ENCODE results near the gene KIFC3.

KIFC3 gene

DNA sequence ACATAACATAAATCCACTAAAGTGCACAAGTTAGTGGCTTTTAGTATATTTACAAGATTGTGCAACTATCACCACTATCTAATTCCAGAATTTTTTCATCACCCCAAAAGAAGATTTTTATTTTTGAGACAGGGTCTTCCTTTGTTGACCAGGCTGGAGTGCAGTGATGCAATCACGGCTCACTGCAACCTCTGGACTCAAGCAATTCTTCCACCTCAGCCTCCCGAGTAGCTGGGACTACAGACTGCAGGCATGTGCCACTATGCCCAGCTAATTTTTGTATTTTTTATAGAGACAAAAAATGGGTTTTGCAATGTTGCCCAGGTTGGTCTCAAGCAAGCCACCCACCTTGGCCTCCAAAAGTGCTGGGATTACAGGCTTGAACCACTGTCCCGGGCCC is 92.6 kb downstream of the KIFC3 start:
- TF ChIP-seq, protein P1, sequence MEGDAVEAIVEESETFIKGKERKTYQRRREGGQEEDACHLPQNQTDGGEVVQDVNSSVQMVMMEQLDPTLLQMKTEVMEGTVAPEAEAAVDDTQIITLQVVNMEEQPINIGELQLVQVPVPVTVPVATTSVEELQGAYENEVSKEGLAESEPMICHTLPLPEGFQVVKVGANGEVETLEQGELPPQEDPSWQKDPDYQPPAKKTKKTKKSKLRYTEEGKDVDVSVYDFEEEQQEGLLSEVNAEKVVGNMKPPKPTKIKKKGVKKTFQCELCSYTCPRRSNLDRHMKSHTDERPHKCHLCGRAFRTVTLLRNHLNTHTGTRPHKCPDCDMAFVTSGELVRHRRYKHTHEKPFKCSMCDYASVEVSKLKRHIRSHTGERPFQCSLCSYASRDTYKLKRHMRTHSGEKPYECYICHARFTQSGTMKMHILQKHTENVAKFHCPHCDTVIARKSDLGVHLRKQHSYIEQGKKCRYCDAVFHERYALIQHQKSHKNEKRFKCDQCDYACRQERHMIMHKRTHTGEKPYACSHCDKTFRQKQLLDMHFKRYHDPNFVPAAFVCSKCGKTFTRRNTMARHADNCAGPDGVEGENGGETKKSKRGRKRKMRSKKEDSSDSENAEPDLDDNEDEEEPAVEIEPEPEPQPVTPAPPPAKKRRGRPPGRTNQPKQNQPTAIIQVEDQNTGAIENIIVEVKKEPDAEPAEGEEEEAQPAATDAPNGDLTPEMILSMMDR (IDR thresholded peaks at IDR 0.05; ENCODE audit: low read depth, low read length, missing control alignments), result no peak
- in situ Hi-C loops (cut with HindIII; ENCODE audit: low pct_ligation_motif_present, low sequenced_read_pairs), result no loop called here
- no peak overlapping the region for H3K27ac ChIP-seq

More for the DNA sequence above, 92.6 kb downstream of the KIFC3 start:
- DNase-seq, result no peak
- H3K36me3 ChIP-seq (replicated peaks), result no peaks in the 10 kb centered on the region
- H3K27me3 ChIP-seq (replicated peaks), result peaks cover 11% of the 10 kb centered on the region
- no peak overlapping the region for H3K4me3 ChIP-seq (ENCODE audit: low read depth, low read length)

All from brain microvascular endothelial cell (primary cell).